GM23338 (cell line): ENCODE results near the gene SMARCA2. TPM values are rescaled to one million over a fixed set of nuclear protein-coding genes. Genes with fewer than 3 reads are reported as not detected.

Source experiments
- ATAC-seq: fragments of 200-7000 bp; cut with Tn5 transposase; 3 replicates; pipeline ENCODE4 v1.9.1; 2020
- DNase-seq: peaks from one replicate; pipeline ENCODE4 v3.0.0-alpha.2; 2015; ENCODE audit warnings: low spot score
- H2AFZ ChIP-seq: fragments of 200-600 bp; sonication (generic); 2 replicates; pipeline ENCODE4 v1.8.0; 2016; ENCODE audit warnings: antibody characterized with exemption, mild to moderate bottlenecking, moderate library complexity
- H3F3A ChIP-seq: fragments of 200-600 bp; sonication (generic); replicated peaks from 2 replicates; pipeline ENCODE4 v1.8.0; 2017; ENCODE audit warnings: antibody characterized with exemption, mixed run types, low read depth
- H3K27ac ChIP-seq: fragments of 200-600 bp; sonication (generic); 2 replicates; pipeline ENCODE4 v1.6.1; 2016; ENCODE audit warnings: low read depth
- H3K27me3 ChIP-seq: fragments of 200-600 bp; sonication (generic); 2 replicates; pipeline ENCODE4 v1.8.0; 2016; ENCODE audit warnings: mild to moderate bottlenecking, mixed run types, moderate library complexity; ENCODE audit not compliant: insufficient read depth
- H3K36me3 ChIP-seq: fragments of 200-600 bp; sonication (generic); 2 replicates; pipeline ENCODE4 v1.8.0; 2016; ENCODE audit warnings: mild to moderate bottlenecking; ENCODE audit not compliant: insufficient read depth
- H3K4me1 ChIP-seq: fragments of 200-600 bp; sonication (generic); 2 replicates; pipeline ENCODE4 v1.8.0; 2016; ENCODE audit warnings: mild to moderate bottlenecking, moderate library complexity; ENCODE audit not compliant: insufficient read depth
- H3K4me2 ChIP-seq: fragments of 200-600 bp; sonication (generic); 2 replicates; pipeline ENCODE4 v1.7.1; 2017; ENCODE audit warnings: mixed run types
- H3K4me3 ChIP-seq: fragments of 200-600 bp; sonication (generic); 2 replicates; pipeline ENCODE4 v1.6.1; 2016; ENCODE audit warnings: mixed run types
- H3K79me2 ChIP-seq: fragments of 200-600 bp; sonication (generic); replicated peaks from 2 replicates; pipeline ENCODE4 v1.8.0; 2017; ENCODE audit warnings: mild to moderate bottlenecking; ENCODE audit not compliant: insufficient read depth
- H3K9me2 ChIP-seq: fragments of 200-600 bp; sonication (generic); 2 replicates; pipeline ENCODE4 v1.8.0; 2017; ENCODE audit not compliant: insufficient read depth
- H4K20me1 ChIP-seq: fragments of 200-600 bp; sonication (generic); replicated peaks from 2 replicates; pipeline ENCODE4 v1.8.0; 2017; ENCODE audit warnings: mild to moderate bottlenecking; ENCODE audit not compliant: insufficient read depth
- H3K27ac Mint-ChIP-seq: 2 replicates; pipeline ENCODE4 v1.8.0; 2020; ENCODE audit warnings: inconsistent platforms, mild to moderate bottlenecking, moderate library complexity, mixed read lengths
- H3K27me3 Mint-ChIP-seq: 3 replicates; pipeline ENCODE4 v1.8.0; 2022; ENCODE audit warnings: low read depth, mild to moderate bottlenecking, moderate library complexity, mixed read lengths, inconsistent platforms; ENCODE audit not compliant: insufficient read depth, poor library complexity
- H3K36me3 Mint-ChIP-seq: 3 replicates; pipeline ENCODE4 v1.8.0; 2021; ENCODE audit warnings: low read depth, mild to moderate bottlenecking, inconsistent platforms, moderate library complexity, mixed read lengths
- H3K4me1 Mint-ChIP-seq: 3 replicates; pipeline ENCODE4 v1.8.0; 2020; ENCODE audit warnings: mild to moderate bottlenecking, inconsistent platforms, mixed read lengths
- H3K4me3 Mint-ChIP-seq: 3 replicates; pipeline ENCODE4 v1.8.0; 2021; ENCODE audit warnings: moderate library complexity, mild to moderate bottlenecking, inconsistent platforms, mixed read lengths
- H3K9me3 Mint-ChIP-seq: 3 replicates; pipeline ENCODE4 v1.8.0; 2020; ENCODE audit warnings: moderate library complexity, mild to moderate bottlenecking, inconsistent platforms, mixed read lengths
- ETS1 ChIP-seq: IDR thresholded peaks from 2 replicates; pipeline ENCODE4 v1.6.1; 2016; ENCODE audit warnings: antibody characterized with exemption
- EZH2 ChIP-seq: fragments of 200-600 bp; sonication (generic); IDR thresholded peaks from one replicate; pipeline ENCODE4 v1.8.0; 2017; ENCODE audit warnings: antibody characterized with exemption, mild to moderate bottlenecking, low read depth; ENCODE audit not compliant: unreplicated experiment
- EZH2phosphoT487 ChIP-seq: fragments of 200-600 bp; sonication (generic); IDR thresholded peaks from one replicate; pipeline ENCODE4 v1.8.1; 2018; ENCODE audit warnings: antibody characterized with exemption; ENCODE audit not compliant: unreplicated experiment
- JUNB ChIP-seq: IDR thresholded peaks from one replicate; pipeline ENCODE4 v1.6.1; 2016; ENCODE audit warnings: antibody characterized with exemption; ENCODE audit not compliant: unreplicated experiment
- POLR2AphosphoS5 ChIP-seq: IDR thresholded peaks from 2 replicates; pipeline ENCODE4 v1.6.1; 2016; ENCODE audit warnings: antibody characterized with exemption, low read depth
- ZNF114 ChIP-seq: fragments of 250-450 bp; sonication (Bioruptor Pico); IDR thresholded peaks from 2 replicates; pipeline ENCODE4 v1.5.0; 2020; ENCODE audit warnings: mild to moderate bottlenecking, moderate library complexity
- ZNF331 ChIP-seq: fragments of 250-450 bp; sonication (Bioruptor Pico); IDR thresholded peaks from 2 replicates; pipeline ENCODE4 v1.5.0; 2020; ENCODE audit warnings: low read depth, mild to moderate bottlenecking, moderate library complexity
- ZNF462 ChIP-seq: fragments of 250-450 bp; sonication (Bioruptor Pico); IDR thresholded peaks from 2 replicates; pipeline ENCODE4 v1.5.0; 2020; ENCODE audit warnings: mild to moderate bottlenecking, moderate library complexity
- polyA plus RNA-seq: library from polyadenylated mRNA; unstranded; fragments of >200 nt; fragmentation: Nextera tagmentation; extraction: Ambion mirVana; gene quantifications from 2 replicates; pipeline ENCODE4 v1.2.1, GENCODE V29; 2016
- total RNA-seq: library from RNA; depleted of rRNA; stranded (reverse); fragments of >200 nt; shearing (Covaris generic); gene quantifications from 2 replicates; pipeline ENCODE4 v1.2.3, GENCODE V29; 2014
- TF ChIP-seq, protein P1 (sequence below), 2 experiments: fragments of 200-600 bp in 1 of 2; sonication (generic) in 1 of 2; conservative IDR thresholded peaks; 2 replicates each; pipeline versions ENCODE4 v1.5.1 to v1.6.1; 2016 to 2017; ENCODE audit warnings: antibody characterized with exemption in 2 of 2, low read depth in 2 of 2, mild to moderate bottlenecking in 2 of 2, moderate library complexity in 1 of 2
- TF ChIP-seq, protein P2 (sequence below): IDR thresholded peaks from one replicate; pipeline ENCODE4 v1.6.1; 2018; ENCODE audit warnings: antibody characterized with exemption; ENCODE audit not compliant: unreplicated experiment

The SMARCA2 gene
- total and polyA plus RNA-seq, 2 experiments from 2014 or later, result 21.7 to 21.9 TPM

DNA sequence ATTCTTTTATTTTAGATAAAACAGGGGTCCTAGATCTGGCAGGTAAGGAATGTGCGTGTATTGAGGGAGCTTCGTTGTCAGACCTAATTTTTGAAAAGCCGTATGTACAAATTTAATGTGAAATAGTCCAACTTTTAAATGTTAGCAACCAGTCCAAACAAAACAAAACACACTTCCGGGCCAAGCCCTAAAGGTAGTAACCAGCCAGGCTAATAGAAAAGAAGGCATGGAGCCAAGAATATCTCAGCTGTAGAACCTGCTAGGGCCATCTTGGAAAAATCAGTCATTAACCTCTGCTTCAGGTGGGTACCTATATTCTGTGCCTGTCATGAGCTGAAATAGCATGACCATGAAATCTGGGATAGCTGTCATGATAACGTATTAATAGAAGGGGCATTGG, 71.0 kb downstream of the SMARCA2 start (continued):
- TF ChIP-seq, protein P1, sequence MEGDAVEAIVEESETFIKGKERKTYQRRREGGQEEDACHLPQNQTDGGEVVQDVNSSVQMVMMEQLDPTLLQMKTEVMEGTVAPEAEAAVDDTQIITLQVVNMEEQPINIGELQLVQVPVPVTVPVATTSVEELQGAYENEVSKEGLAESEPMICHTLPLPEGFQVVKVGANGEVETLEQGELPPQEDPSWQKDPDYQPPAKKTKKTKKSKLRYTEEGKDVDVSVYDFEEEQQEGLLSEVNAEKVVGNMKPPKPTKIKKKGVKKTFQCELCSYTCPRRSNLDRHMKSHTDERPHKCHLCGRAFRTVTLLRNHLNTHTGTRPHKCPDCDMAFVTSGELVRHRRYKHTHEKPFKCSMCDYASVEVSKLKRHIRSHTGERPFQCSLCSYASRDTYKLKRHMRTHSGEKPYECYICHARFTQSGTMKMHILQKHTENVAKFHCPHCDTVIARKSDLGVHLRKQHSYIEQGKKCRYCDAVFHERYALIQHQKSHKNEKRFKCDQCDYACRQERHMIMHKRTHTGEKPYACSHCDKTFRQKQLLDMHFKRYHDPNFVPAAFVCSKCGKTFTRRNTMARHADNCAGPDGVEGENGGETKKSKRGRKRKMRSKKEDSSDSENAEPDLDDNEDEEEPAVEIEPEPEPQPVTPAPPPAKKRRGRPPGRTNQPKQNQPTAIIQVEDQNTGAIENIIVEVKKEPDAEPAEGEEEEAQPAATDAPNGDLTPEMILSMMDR (conservative IDR thresholded peaks at IDR 0.05; ENCODE audit: low read depth in 2 of 2), result no peak

DNA sequence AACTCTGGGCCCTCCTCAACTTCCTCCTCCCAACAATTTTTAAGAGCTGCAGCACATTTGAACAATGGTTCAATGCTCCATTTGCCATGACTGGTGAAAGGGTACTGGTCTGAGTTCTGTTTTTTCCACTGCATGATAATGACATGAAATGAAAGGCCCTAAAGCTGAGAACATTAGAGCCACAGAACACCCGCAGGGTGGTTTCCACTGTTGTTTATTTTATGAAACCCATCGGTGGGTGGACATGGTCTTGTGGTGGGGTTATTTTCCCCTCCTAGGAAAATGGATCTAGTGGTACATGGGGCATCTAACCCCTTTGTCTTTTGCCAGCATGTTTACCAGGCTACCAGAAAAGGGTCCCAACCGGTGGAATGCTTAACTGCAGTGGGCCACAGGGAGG, 71.8 kb downstream of the SMARCA2 start:
- no peak overlapping the region for H3K4me3 Mint-ChIP-seq
- H3K36me3 Mint-ChIP-seq, result no peaks in the 10 kb centered on the region
- Histone ChIP-seq H3K27me3 (no peaks in the 10 kb centered on the region), H3K9me2 (no peaks in the 10 kb centered on the region), H3K36me3 (no peaks in the 10 kb centered on the region; the same call in 1 of the 2 replicates), H2AFZ (no peak overlapping the region), H3K27ac (no peak overlapping the region), H4K20me1 (no peaks in the 10 kb centered on the region), H3K4me2 (no peak overlapping the region), H3K4me3 (no peak overlapping the region), H3F3A (no peaks in the 10 kb centered on the region), H3K79me2 (no peaks in the 10 kb centered on the region), H3K4me1 (no peaks in the 10 kb centered on the region)
- no peaks in the 10 kb centered on the region for H3K27me3 Mint-ChIP-seq
- no peaks in the 10 kb centered on the region; the same call in 2 of the 3 replicates for H3K4me1 Mint-ChIP-seq
- H3K27ac Mint-ChIP-seq, result no peak overlapping the region
- DNase-seq (no peak), ATAC-seq (no peak)
- H3K9me3 Mint-ChIP-seq, result no peaks in the 10 kb centered on the region
- TF ChIP-seq, protein P1 (conservative IDR thresholded peaks at IDR 0.05; ENCODE audit: low read depth in 2 of 2), result no peak
- TF ChIP-seq EZH2 (no peak), POLR2AphosphoS5 (no peak), JUNB (no peak), ETS1 (no peak), ZNF331 (CRISPR knock-in tag) (no peak), ZNF462 (CRISPR knock-in tag) (no peak), EZH2phosphoT487 (no peak), ZNF114 (CRISPR knock-in tag) (no peak)
- TF ChIP-seq, protein P2, sequence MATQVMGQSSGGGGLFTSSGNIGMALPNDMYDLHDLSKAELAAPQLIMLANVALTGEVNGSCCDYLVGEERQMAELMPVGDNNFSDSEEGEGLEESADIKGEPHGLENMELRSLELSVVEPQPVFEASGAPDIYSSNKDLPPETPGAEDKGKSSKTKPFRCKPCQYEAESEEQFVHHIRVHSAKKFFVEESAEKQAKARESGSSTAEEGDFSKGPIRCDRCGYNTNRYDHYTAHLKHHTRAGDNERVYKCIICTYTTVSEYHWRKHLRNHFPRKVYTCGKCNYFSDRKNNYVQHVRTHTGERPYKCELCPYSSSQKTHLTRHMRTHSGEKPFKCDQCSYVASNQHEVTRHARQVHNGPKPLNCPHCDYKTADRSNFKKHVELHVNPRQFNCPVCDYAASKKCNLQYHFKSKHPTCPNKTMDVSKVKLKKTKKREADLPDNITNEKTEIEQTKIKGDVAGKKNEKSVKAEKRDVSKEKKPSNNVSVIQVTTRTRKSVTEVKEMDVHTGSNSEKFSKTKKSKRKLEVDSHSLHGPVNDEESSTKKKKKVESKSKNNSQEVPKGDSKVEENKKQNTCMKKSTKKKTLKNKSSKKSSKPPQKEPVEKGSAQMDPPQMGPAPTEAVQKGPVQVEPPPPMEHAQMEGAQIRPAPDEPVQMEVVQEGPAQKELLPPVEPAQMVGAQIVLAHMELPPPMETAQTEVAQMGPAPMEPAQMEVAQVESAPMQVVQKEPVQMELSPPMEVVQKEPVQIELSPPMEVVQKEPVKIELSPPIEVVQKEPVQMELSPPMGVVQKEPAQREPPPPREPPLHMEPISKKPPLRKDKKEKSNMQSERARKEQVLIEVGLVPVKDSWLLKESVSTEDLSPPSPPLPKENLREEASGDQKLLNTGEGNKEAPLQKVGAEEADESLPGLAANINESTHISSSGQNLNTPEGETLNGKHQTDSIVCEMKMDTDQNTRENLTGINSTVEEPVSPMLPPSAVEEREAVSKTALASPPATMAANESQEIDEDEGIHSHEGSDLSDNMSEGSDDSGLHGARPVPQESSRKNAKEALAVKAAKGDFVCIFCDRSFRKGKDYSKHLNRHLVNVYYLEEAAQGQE, result no peak
